Cardiac septum (tissue), 1 donor: Measurements from ENCODE around the gene DES. TPM values are rescaled to one million over a fixed set of nuclear protein-coding genes. Genes with fewer than 3 reads are reported as not detected.
"Not testable (repeated sequence)": the region's sequence is repeated elsewhere in the genome, so short reads cannot be mapped to it uniquely, and the experiment has no call there.

Experiments used
- DNase-seq: peaks from one replicate; pipeline ENCODE4 v3.0.0-alpha.2; 2020; ENCODE audit warnings: low spot score
- intact Hi-C: fragments of 100-400 bp; cut with DNase I; formaldehyde crosslinking; loops from one replicate; pipeline ENCODE4 v1.14.0; 2022
- long read RNA-seq: library from polyadenylated mRNA; unstranded; transcript quantifications from one replicate; pipeline ENCODE4 v2.0.0, GENCODE V29; 2021
- total RNA-seq: library from RNA; stranded (reverse); fragmentation: NEBNext Ultra II Directional; extraction: Animal tissue kit (Norgen Biotek cat#: 25700); gene quantifications from one replicate; pipeline ENCODE4 v1.2.1, GENCODE V29; 2021
- donor health status: DM: no; HTN: no; CAD: no.

DES gene
- 21,230 TPM for total RNA-seq
- long read RNA-seq, transcript DES-203 (2 exons, 462 nt) = minor isoform, 129 of 47,793 reads
- long read RNA-seq, transcript DES-201 (9 exons, 2,248 nt) = major isoform, 42,898 of 47,793 reads
- long read RNA-seq, partial matches to known transcripts = 3,552 of 47,793 reads
- long read RNA-seq, other reads (novel, unspliced or antisense) = 1,213 of 47,793 reads

- peak; percentile 90 for DNase-seq
- intact Hi-C loops = no loop called here
Measured at GRCh38 chr2:219418155-219419011, at the start of gene DES. Gene DES, plus strand, starts transcription at chr2:219418377. Its CDS starts 86 bp downstream, at chr2:219418463.

GRCh38 chr2:219368690-219369191 lies 49.4 kb upstream of the DES start:
- DNase-seq = no peak
- intact Hi-C loops = no loop called here

GRCh38 chr2:219369447-219369861 lies 48.7 kb upstream of the DES start:
- no peak for DNase-seq
- intact Hi-C loops = no loop called here

GRCh38 chr2:219378163-219378851 lies 39.9 kb upstream of the DES start:
- intact Hi-C loops = no loop called here
- DNase-seq = no peak

- DNase-seq = no peak
- intact Hi-C loops = no loop called here
Measured at GRCh38 chr2:219380926-219381325, 37.3 kb upstream of the DES start.

GRCh38 chr2:219381448-219381847 lies 36.7 kb upstream of the DES start:
- intact Hi-C loops = no loop called here

GRCh38 chr2:219384083-219384713 lies 34.0 kb upstream of the DES start:
- no peak for DNase-seq
- intact Hi-C loops = no loop called here

More at GRCh38 chr2:219381448-219381847, 36.7 kb upstream of the DES start:
- DNase-seq = no peak

- intact Hi-C loops = loop anchor here (5.0 kb wide), 2 partner anchors 103 to 208 kb away; partner anchors contain the start of genes CNPPD1 and RETREG2
- no peak for DNase-seq
Measured at GRCh38 chr2:219384859-219385258, 33.3 kb upstream of the DES start.

GRCh38 chr2:219385958-219386520 lies 32.1 kb upstream of the DES start:
- intact Hi-C loops = loop anchor here (5.0 kb wide), 2 partner anchors 104 to 209 kb away; partner anchors contain the start of genes CNPPD1 and RETREG2
- no peak for DNase-seq

- intact Hi-C loops = loop anchor here (5.0 kb wide), 2 partner anchors 104 to 209 kb away; partner anchors contain the start of genes CNPPD1 and RETREG2
- DNase-seq = no peak
Measured at GRCh38 chr2:219386532-219387280, 31.5 kb upstream of the DES start.

- peak; percentile 98 for DNase-seq
- intact Hi-C loops = loop anchor here (5.0 kb wide), 2 partner anchors 105 to 210 kb away; partner anchors contain the start of genes CNPPD1 and RETREG2
Measured at GRCh38 chr2:219387306-219388120, 30.7 kb upstream of the DES start, which contains the start of gene DNPEP. Gene DNPEP, minus strand, starts transcription at chr2:219387912. Its CDS starts 118 bp downstream, at chr2:219387794.

- intact Hi-C loops = loop anchor here (5.0 kb wide), 2 partner anchors 106 to 211 kb away; partner anchors contain the start of genes CNPPD1 and RETREG2
- peak; percentile 99 for DNase-seq
Measured at GRCh38 chr2:219388121-219388906, 29.9 kb upstream of the DES start.

GRCh38 chr2:219388907-219389156 lies 29.3 kb upstream of the DES start:
- intact Hi-C loops = loop anchor here (5.0 kb wide), 2 partner anchors 107 to 212 kb away; partner anchors contain the start of genes CNPPD1 and RETREG2
- DNase-seq = no peak

- no peak for DNase-seq
- intact Hi-C loops = loop anchor here (10.0 kb wide), 1 partner anchor 302 kb away; no protein-coding TSS in a partner anchor
Measured at GRCh38 chr2:219392754-219393153, 25.4 kb upstream of the DES start.

GRCh38 chr2:219395056-219395455 lies 23.1 kb upstream of the DES start:
- intact Hi-C loops = loop anchor here (10.0 kb wide), 1 partner anchor 300 kb away; no protein-coding TSS in a partner anchor
- DNase-seq = not testable (repeated sequence)

GRCh38 chr2:219395609-219396008 lies 22.6 kb upstream of the DES start:
- intact Hi-C loops = loop anchor here (10.0 kb wide), 1 partner anchor 299 kb away; no protein-coding TSS in a partner anchor
- DNase-seq = no peak
